Measurements from ENCODE around the gene ZAP70. TPM values are rescaled to one million over a fixed set of nuclear protein-coding genes. Genes with fewer than 3 reads are reported as not detected.

The ZAP70 gene
- total RNA-seq, 4 donors from 2014 or later: 0.46 to 2.2 (median 1.5) TPM

DNA sequence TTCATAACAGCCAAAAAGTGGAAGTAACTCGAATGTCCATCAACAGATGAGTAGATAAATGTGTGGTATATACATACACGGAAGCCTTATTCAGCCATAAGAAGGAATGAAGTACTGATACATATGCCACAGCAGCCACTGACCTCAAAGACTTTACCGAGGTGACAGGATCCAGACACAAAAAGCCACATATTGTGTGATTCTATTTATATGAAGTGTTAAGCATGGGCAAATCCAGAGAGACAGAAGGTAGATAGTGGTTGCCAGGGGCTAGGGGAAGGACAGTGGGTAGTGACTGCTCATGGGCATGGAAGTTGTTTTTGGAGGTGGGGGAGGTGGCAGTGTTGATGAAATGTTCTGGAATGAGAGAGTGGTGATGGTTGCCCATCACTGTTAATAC is 33.9 kb downstream of the ZAP70 start:
- no peak for ATAC-seq
- no peaks in the 10 kb centered on the region for H3K9me3 ChIP-seq
- TF ChIP-seq, protein P1, sequence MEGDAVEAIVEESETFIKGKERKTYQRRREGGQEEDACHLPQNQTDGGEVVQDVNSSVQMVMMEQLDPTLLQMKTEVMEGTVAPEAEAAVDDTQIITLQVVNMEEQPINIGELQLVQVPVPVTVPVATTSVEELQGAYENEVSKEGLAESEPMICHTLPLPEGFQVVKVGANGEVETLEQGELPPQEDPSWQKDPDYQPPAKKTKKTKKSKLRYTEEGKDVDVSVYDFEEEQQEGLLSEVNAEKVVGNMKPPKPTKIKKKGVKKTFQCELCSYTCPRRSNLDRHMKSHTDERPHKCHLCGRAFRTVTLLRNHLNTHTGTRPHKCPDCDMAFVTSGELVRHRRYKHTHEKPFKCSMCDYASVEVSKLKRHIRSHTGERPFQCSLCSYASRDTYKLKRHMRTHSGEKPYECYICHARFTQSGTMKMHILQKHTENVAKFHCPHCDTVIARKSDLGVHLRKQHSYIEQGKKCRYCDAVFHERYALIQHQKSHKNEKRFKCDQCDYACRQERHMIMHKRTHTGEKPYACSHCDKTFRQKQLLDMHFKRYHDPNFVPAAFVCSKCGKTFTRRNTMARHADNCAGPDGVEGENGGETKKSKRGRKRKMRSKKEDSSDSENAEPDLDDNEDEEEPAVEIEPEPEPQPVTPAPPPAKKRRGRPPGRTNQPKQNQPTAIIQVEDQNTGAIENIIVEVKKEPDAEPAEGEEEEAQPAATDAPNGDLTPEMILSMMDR (IDR thresholded peaks at IDR 0.05): no peak
- TF ChIP-seq POLR2AphosphoS5 (IDR thresholded peaks at IDR 0.05) (no peak), POLR2A (IDR thresholded peaks at IDR 0.05) (no peak), EP300 (IDR thresholded peaks at IDR 0.05) (no peak)
- WGBS, 2 donors (ENCODE audit: low coverage in 1 of 2): 48 to 72% methylated on average over 3 of the region's 3 CpGs
- no peaks in the 10 kb centered on the region for H3K27me3 ChIP-seq
- no peak overlapping the region for H3K27ac ChIP-seq
- no peaks in the 10 kb centered on the region for H3K4me1 ChIP-seq
- peaks cover 0 to 14% of the 10 kb centered on the region in 2 donors for H3K36me3 ChIP-seq
- H3K4me3 ChIP-seq: no peak overlapping the region

DNA sequence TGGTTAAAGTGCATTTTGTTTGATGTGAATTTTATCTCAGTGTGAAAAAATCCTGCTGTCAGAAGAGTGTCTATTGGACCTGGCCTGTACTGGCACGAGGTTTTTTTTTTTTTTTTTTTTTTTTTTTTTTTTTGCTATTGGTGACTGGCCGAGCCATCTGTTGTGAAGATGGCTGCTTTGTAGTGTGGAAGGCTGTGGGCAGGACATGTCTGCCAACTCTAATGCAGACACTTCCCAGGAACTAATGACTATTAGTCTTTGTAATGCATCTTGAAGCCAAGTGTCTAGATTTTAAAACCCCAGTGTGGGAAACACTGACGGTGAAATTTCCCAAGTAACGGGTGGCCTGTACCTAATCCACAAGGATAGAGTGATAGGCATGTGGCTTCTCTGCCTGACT is 34.3 kb downstream of the ZAP70 start:
- no peak for ATAC-seq
- 38 to 73% methylated on average over 3 to 4 of the region's 4 CpGs for WGBS, 2 donors (ENCODE audit: low coverage in 1 of 2)
- no peak overlapping the region for H3K27ac ChIP-seq

DNA sequence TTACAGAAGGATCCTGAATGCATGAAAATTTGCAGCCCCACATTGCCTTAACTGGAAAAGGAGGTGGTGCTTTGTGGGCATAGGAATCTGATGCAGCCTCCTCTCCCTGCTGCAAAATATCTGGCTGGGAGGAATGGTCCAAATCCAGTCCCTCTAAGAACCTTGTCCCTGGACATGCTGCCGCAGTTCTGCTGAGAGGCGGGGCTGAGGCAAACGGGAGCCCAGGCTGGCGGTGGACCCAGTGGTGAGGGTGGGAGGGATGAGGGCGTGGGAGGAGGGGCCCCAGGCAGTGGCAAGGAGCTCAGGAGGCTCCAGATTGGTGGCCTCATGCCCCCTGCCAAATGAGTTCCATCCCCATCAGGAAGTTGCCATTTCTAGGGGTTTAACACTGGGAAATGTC is 36.2 kb downstream of the ZAP70 start:
- H3K9me3 ChIP-seq: no peaks in the 10 kb centered on the region
- H3K36me3 ChIP-seq: peaks cover 0 to 21% of the 10 kb centered on the region in 2 donors
- WGBS, 2 donors (ENCODE audit: low coverage in 1 of 2): 100% methylated on average over 1 of the region's 5 CpGs; no CpG with 5 or more reads in 1 of the 2 donors
- no peak overlapping the region for H3K27ac ChIP-seq
- H3K4me1 ChIP-seq: no peaks in the 10 kb centered on the region
- TF ChIP-seq POLR2A (IDR thresholded peaks at IDR 0.05): no peak
- TF ChIP-seq, protein P1 (IDR thresholded peaks at IDR 0.05): no peak
- no peak for TF ChIP-seq POLR2AphosphoS5 (IDR thresholded peaks at IDR 0.05)
- TF ChIP-seq EP300 (IDR thresholded peaks at IDR 0.05): no peak
- ATAC-seq: no peak
- no peaks in the 10 kb centered on the region for H3K27me3 ChIP-seq
- H3K4me3 ChIP-seq: no peak overlapping the region

More for the DNA sequence above, 34.3 kb downstream of the ZAP70 start:
- no peaks in the 10 kb centered on the region for H3K4me1 ChIP-seq
- H3K36me3 ChIP-seq: peaks cover 0 to 14% of the 10 kb centered on the region in 2 donors
- H3K27me3 ChIP-seq: no peaks in the 10 kb centered on the region
- TF ChIP-seq POLR2AphosphoS5 (IDR thresholded peaks at IDR 0.05) (no peak), POLR2A (IDR thresholded peaks at IDR 0.05) (no peak), EP300 (IDR thresholded peaks at IDR 0.05) (no peak)
- TF ChIP-seq, protein P1 (IDR thresholded peaks at IDR 0.05): no peak
- no peak overlapping the region for H3K4me3 ChIP-seq
- H3K9me3 ChIP-seq: no peaks in the 10 kb centered on the region

DNA sequence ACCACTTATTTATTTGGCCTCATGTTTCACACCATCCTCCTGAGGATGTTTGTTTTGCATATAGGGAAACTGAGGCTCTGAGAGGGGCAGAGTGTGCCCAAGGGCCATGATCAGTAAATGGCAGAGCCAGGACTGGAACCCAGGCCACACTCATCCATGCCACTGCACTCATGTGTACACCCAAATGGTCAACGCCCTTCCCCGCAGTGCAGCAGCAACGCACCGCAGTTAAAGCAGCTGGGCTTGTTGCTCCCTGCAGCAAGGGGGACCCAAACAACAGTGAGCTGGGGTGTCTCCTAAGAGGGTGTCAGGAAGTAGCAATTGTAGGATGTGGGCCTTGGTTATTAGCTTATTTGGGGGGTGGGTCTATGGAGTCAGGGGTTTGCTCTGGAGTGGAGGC is 36.6 kb downstream of the ZAP70 start:
- TF ChIP-seq, protein P1 (IDR thresholded peaks at IDR 0.05): no peak
- TF ChIP-seq POLR2A (IDR thresholded peaks at IDR 0.05) (no peak), POLR2AphosphoS5 (IDR thresholded peaks at IDR 0.05) (no peak), EP300 (IDR thresholded peaks at IDR 0.05) (no peak)
- ATAC-seq: no peak

DNA sequence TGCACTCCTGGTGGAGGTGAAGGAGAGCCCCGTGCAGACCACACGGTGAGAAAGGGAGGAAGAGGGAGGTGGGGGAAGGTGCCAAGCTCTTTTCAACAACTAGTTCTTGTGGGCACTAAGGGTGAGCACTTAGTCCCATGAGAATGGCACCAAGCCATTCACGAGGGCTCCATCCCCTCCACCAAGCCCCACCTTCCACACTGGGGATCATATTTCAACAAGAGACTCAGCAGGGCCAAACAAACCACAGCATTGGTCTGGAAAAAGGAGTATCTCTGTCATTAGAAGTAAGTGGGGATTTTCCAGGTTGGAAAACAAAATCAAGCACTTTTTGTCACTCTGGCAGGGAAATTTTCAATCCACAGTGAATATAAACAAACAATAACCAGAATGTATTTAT is 38.4 kb downstream of the ZAP70 start:
- no peak for TF ChIP-seq EP300 (IDR thresholded peaks at IDR 0.05)
- TF ChIP-seq POLR2A (IDR thresholded peaks at IDR 0.05): no peak
- no peak overlapping the region for H3K27ac ChIP-seq
- no peak overlapping the region for H3K4me3 ChIP-seq
- H3K27me3 ChIP-seq: no peaks in the 10 kb centered on the region
- 47% methylated on average over 3 of the region's 3 CpGs for WGBS, 2 donors (ENCODE audit: low coverage in 1 of 2)
- H3K36me3 ChIP-seq: peaks cover 0 to 43% of the 10 kb centered on the region in 2 donors
- no peaks in the 10 kb centered on the region for H3K4me1 ChIP-seq
- ATAC-seq: no peak
- H3K9me3 ChIP-seq: no peaks in the 10 kb centered on the region

More for the DNA sequence above, 36.6 kb downstream of the ZAP70 start:
- Histone ChIP-seq H3K27ac (no peak overlapping the region), H3K36me3 (peaks cover 0 to 26% of the 10 kb centered on the region in 2 donors), H3K4me3 (no peak overlapping the region), H3K9me3 (no peaks in the 10 kb centered on the region), H3K27me3 (no peaks in the 10 kb centered on the region), H3K4me1 (no peaks in the 10 kb centered on the region)
- 87 to 100% methylated on average over 3 to 4 of the region's 4 CpGs for WGBS, 2 donors (ENCODE audit: low coverage in 1 of 2)

Measured in gastroesophageal sphincter (tissue), 4 donors.